ENCODE results near the gene MRPL47.

- TF ChIP-seq CTCF (IDR thresholded peaks at IDR 0.05), result no peak
- TF ChIP-seq ZFX (IDR thresholded peaks at IDR 0.05; ENCODE audit: borderline replicate concordance), result no peak
Observed at GRCh38 chr3:179651687-179652446, 47.4 kb upstream of the MRPL47 start.
